Lower leg skin (tissue), 4 donors: ENCODE data around the gene PPP2R5C. TPM values are rescaled to one million over a fixed set of nuclear protein-coding genes. Genes with fewer than 3 reads are reported as not detected.

Experiments used
- DNase-seq, 2 donors: peaks; one replicate each; pipeline ENCODE4 v3.0.0-alpha.2; 2019; ENCODE audit warnings: low spot score in 2 of 2
- H3K4me3 ChIP-seq: fragments of 200-600 bp; sonication (generic); 2 replicates; pipeline ENCODE4 v1.5.1; 2017; ENCODE audit warnings: mild to moderate bottlenecking, low read depth; ENCODE audit not compliant: poor library complexity, severe bottlenecking
- POLR2A ChIP-seq, 2 donors: fragments of 450-650 bp; IDR thresholded peaks; one replicate each; pipeline ENCODE4 v1.6.1; 2016 to 2017; ENCODE audit warnings: antibody characterized with exemption in 2 of 2, mild to moderate bottlenecking in 1 of 2, moderate library complexity in 1 of 2
- WGBS, 2 donors: methylation state at CpG; one replicate each; pipeline ENCODE4 v1.1.5; 2018; 5-methylcytosine and 5-hydroxymethylcytosine counted together
- intact Hi-C: fragments of 100-400 bp; cut with DNase I; formaldehyde crosslinking; loops from one replicate; pipeline ENCODE4 v1.15.0; 2023; ENCODE audit warnings: low total_unique reads
- total RNA-seq, 4 donors: library from RNA; depleted of rRNA; stranded (reverse); fragments of >200 nt; gene quantifications; one replicate each; pipeline ENCODE4 v1.1.0, GENCODE V29; 2016
- TF ChIP-seq, protein P1 (sequence below), 3 donors: fragments of 450-650 bp; IDR thresholded peaks; one replicate each; pipeline ENCODE4 v1.5.1; 2016; ENCODE audit warnings: antibody characterized with exemption in 3 of 3, mild to moderate bottlenecking in 3 of 3, moderate library complexity in 2 of 3

Gene PPP2R5C
- total RNA-seq, 4 donors from 2014 or later, result 74.6 to 89.9 (median 80.3) TPM

DNA sequence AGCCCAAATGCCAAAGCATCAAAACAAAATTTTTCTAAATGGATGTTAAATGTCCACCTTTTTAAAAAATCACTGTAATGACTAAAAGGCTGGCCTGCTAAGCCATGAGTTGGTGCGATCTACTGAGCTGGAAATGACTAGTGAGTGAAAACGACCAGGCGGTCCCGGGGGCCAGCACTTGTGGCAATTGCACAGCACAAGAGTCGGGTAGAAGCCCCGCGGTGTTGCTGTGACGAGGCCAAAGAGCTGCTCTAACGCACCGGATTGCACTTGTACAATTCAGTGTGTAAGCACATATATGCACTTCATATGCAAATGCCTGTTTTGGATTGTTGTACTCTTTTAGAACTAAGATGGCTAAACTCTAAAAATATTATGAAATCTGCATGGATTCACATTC lies 138.7 kb downstream of the PPP2R5C start:
- no peak overlapping the region for H3K4me3 ChIP-seq
- no peak for DNase-seq
- intact Hi-C loops, result no loop called here
- 93 to 95% methylated on average over 10 of the region's 10 CpGs for WGBS, 2 donors
- TF ChIP-seq, protein P1, sequence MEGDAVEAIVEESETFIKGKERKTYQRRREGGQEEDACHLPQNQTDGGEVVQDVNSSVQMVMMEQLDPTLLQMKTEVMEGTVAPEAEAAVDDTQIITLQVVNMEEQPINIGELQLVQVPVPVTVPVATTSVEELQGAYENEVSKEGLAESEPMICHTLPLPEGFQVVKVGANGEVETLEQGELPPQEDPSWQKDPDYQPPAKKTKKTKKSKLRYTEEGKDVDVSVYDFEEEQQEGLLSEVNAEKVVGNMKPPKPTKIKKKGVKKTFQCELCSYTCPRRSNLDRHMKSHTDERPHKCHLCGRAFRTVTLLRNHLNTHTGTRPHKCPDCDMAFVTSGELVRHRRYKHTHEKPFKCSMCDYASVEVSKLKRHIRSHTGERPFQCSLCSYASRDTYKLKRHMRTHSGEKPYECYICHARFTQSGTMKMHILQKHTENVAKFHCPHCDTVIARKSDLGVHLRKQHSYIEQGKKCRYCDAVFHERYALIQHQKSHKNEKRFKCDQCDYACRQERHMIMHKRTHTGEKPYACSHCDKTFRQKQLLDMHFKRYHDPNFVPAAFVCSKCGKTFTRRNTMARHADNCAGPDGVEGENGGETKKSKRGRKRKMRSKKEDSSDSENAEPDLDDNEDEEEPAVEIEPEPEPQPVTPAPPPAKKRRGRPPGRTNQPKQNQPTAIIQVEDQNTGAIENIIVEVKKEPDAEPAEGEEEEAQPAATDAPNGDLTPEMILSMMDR (IDR thresholded peaks at IDR 0.05), result no peak
- no peak for TF ChIP-seq POLR2A (IDR thresholded peaks at IDR 0.05)

- H3K4me3 ChIP-seq, result no peak overlapping the region
- TF ChIP-seq, protein P1 (IDR thresholded peaks at IDR 0.05), result no peak
- TF ChIP-seq POLR2A (IDR thresholded peaks at IDR 0.05), result no peak
- intact Hi-C loops, result no loop called here
- WGBS, 2 donors, result 90 to 92% methylated on average over 13 of the region's 13 CpGs
- no peak for DNase-seq
Observed at GRCh38 chr14:101903111-101903561, 141.6 kb downstream of the PPP2R5C start.

- intact Hi-C loops, result no loop called here
- TF ChIP-seq POLR2A (IDR thresholded peaks at IDR 0.05), result no peak
- TF ChIP-seq, protein P1 (IDR thresholded peaks at IDR 0.05), result no peak
- WGBS, 2 donors, result 90 to 91% methylated on average over 9 of the region's 9 CpGs
Observed at GRCh38 chr14:101905614-101906013, 144.1 kb downstream of the PPP2R5C start.

GRCh38 chr14:101906645-101907044 lies 145.1 kb downstream of the PPP2R5C start:
- H3K4me3 ChIP-seq, result no peak overlapping the region
- TF ChIP-seq, protein P1 (IDR thresholded peaks at IDR 0.05), result no peak
- TF ChIP-seq POLR2A (IDR thresholded peaks at IDR 0.05), result no peak
- intact Hi-C loops, result no loop called here
- WGBS, 2 donors, result 92 to 97% methylated on average over 7 of the region's 7 CpGs
- no peak for DNase-seq

More at GRCh38 chr14:101905614-101906013, 144.1 kb downstream of the PPP2R5C start:
- DNase-seq, result no peak
- H3K4me3 ChIP-seq, result no peak overlapping the region

DNA sequence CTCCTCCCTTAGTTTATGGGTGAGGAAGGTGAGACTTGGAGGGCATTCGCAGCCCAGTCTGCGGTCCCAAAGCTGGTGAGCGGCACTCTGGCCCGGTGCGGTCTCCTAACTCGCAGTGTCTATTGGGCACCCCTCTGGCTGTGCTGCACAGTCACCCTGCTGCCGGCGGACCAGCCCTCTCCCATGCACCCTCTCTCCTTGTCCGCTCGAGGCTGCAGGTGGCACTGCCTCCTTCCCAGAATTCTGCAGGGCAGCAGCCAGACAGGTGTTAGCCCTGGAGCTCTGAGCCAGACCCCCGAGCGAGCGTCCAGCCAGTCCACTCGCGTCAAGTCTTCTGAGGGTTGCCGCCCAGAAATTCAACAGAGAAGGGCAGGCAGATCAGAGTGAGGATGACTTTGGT lies 146.1 kb downstream of the PPP2R5C start:
- WGBS, 2 donors, result 96% methylated on average over 16 of the region's 16 CpGs
- no peak for TF ChIP-seq POLR2A (IDR thresholded peaks at IDR 0.05)
- TF ChIP-seq, protein P1 (IDR thresholded peaks at IDR 0.05), result no peak
- no peak overlapping the region for H3K4me3 ChIP-seq
- DNase-seq, result no peak
- intact Hi-C loops, result no loop called here

DNA sequence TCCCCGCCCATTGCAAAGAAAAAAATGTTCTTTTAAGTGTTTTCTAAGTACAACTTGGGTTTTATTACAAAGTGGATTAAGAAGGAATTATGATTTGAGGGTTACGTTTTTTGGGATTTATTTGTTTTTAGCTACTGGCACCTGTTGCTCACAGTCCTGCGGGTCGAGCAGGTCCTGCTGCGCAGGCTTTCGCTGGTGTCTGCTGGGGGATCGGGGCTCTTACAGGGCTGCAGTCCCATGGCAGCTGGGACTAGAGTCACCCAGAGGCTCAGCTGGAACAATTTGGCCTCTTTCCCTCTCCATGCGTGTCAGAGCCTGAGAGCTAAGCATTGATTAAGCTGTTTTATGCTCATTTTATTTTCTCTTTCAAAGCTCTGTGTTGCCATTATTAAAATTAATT lies 147.3 kb downstream of the PPP2R5C start:
- TF ChIP-seq, protein P1 (IDR thresholded peaks at IDR 0.05), result no peak
- WGBS, 2 donors, result 74 to 88% methylated on average over 8 of the region's 8 CpGs
- intact Hi-C loops, result no loop called here
- no peak for DNase-seq
- no peak overlapping the region for H3K4me3 ChIP-seq
